IMR-90 (cell line): Measurements from ENCODE around the gene ZNF574. TPM values are rescaled to one million over a fixed set of nuclear protein-coding genes. Genes with fewer than 3 reads are reported as not detected.

Experiments used
- ATAC-seq: fragments of 200-7000 bp; cut with Tn5 transposase; 2 replicates; pipeline ENCODE4 v1.9.1; 2020; ENCODE audit warnings: low read depth, mild to moderate bottlenecking, moderate library complexity
- BruUV-seq: library from RNA; stranded (reverse); fragments of 400-500 nt; replicated peaks from 2 replicates; lab custom pipeline; 2021; lab: Mats Ljungman, UMichigan
- CTCF ChIA-PET: fragments of 300-600 bp; formaldehyde crosslinking; extraction: SDS; loops from one replicate; lab custom pipeline; 2021; ENCODE audit warnings: antibody characterized with exemption; lab: Yijun Ruan, JAX
- POLR2A ChIA-PET: fragments of 300-600 bp; sonication (Branson Sonifier 250); formaldehyde crosslinking; loops from one replicate; lab custom pipeline; 2022; ENCODE audit warnings: antibody characterized with exemption; ENCODE audit not compliant: unreplicated experiment; lab: Charles Lee
- DNase-seq: peaks from one replicate; pipeline ENCODE4 v3.0.0; 2013
- H2AFZ ChIP-seq: replicated peaks from 2 replicates; pipeline ENCODE3; 2013; ENCODE audit warnings: low read length, mild to moderate bottlenecking; ENCODE audit not compliant: poor library complexity
- H2AK5ac ChIP-seq: 2 replicates; pipeline ENCODE4 v1.6.1; 2013; ENCODE audit warnings: low read depth, low read length, inconsistent platforms
- H2AK9ac ChIP-seq: replicated peaks from 2 replicates; pipeline ENCODE3; 2013; ENCODE audit warnings: mild to moderate bottlenecking, low read depth, low read length, moderate library complexity; ENCODE audit not compliant: poor library complexity
- H2BK120ac ChIP-seq: 2 replicates; pipeline ENCODE4 v1.6.1; 2013; ENCODE audit warnings: low read depth, low read length, inconsistent platforms
- H2BK15ac ChIP-seq: 3 replicates; pipeline ENCODE4 v1.6.1; 2013; ENCODE audit warnings: low read depth, low read length, inconsistent platforms
- H2BK20ac ChIP-seq: 2 replicates; pipeline ENCODE4 v1.6.1; 2013; ENCODE audit warnings: low read depth, mild to moderate bottlenecking, inconsistent platforms, low read length, moderate library complexity
- H2BK5ac ChIP-seq: 2 replicates; pipeline ENCODE4 v1.6.1; 2013; ENCODE audit warnings: mild to moderate bottlenecking, low read depth, low read length, inconsistent platforms; ENCODE audit not compliant: poor library complexity, severe bottlenecking
- H3K14ac ChIP-seq: replicated peaks from 2 replicates; pipeline ENCODE4 v1.6.1; 2013; ENCODE audit warnings: low read depth, low read length, inconsistent platforms
- H3K18ac ChIP-seq: 2 replicates; pipeline ENCODE4 v1.6.1; 2013; ENCODE audit warnings: low read depth, low read length, control low read depth
- H3K23ac ChIP-seq: 2 replicates; pipeline ENCODE4 v1.6.1; 2013; ENCODE audit warnings: low read depth, low read length, inconsistent platforms
- H3K27ac ChIP-seq: 2 replicates; pipeline ENCODE4 v1.5.1; 2013; ENCODE audit warnings: mild to moderate bottlenecking, control low read depth, low read length; ENCODE audit not compliant: insufficient read depth
- H3K27me3 ChIP-seq: 2 replicates; pipeline ENCODE4 v1.6.1; 2013; ENCODE audit warnings: low read length; ENCODE audit not compliant: control insufficient read depth, insufficient read depth
- H3K36me3 ChIP-seq: 2 replicates; pipeline ENCODE4 v1.6.1; 2013; ENCODE audit warnings: low read length, mixed read lengths; ENCODE audit not compliant: control insufficient read depth, insufficient read depth
- H3K4ac ChIP-seq: 2 replicates; pipeline ENCODE4 v1.6.1; 2013; ENCODE audit warnings: low read depth, low read length, inconsistent platforms
- H3K4me1 ChIP-seq: 2 replicates; pipeline ENCODE4 v1.6.1; 2013; ENCODE audit warnings: low read length, mixed read lengths; ENCODE audit not compliant: control insufficient read depth, insufficient read depth
- H3K4me2 ChIP-seq: 2 replicates; pipeline ENCODE4 v1.6.1; 2013; ENCODE audit warnings: low read depth, mild to moderate bottlenecking, control low read depth, low read length, moderate library complexity
- H3K4me3 ChIP-seq: 2 replicates; pipeline ENCODE4 v1.5.1; 2013; ENCODE audit warnings: low read depth, mild to moderate bottlenecking, control low read depth, low read length, moderate library complexity; ENCODE audit not compliant: insufficient read depth
- H3K56ac ChIP-seq: 2 replicates; pipeline ENCODE4 v1.6.1; 2013; ENCODE audit warnings: low read length, inconsistent platforms; ENCODE audit not compliant: insufficient read depth; ENCODE audit errors: extremely low read depth
- H3K79me1 ChIP-seq, 2 experiments: 2 replicates each; pipeline ENCODE4 v1.6.1; 2013; ENCODE audit warnings: low read length in 2 of 2, inconsistent platforms in 1 of 2, low read depth in 1 of 2
- H3K9ac ChIP-seq: 2 replicates; pipeline ENCODE4 v1.6.1; 2013; ENCODE audit warnings: low read depth, low read length, control low read depth
- H3K9me1 ChIP-seq: 2 replicates; pipeline ENCODE4 v1.6.1; 2013; ENCODE audit warnings: low read length, inconsistent platforms; ENCODE audit not compliant: insufficient read depth
- H3K9me3 ChIP-seq: 2 replicates; pipeline ENCODE4 v1.6.1; 2013; ENCODE audit warnings: low read length; ENCODE audit not compliant: control insufficient read depth, insufficient read depth
- H4K20me1 ChIP-seq: 2 replicates; pipeline ENCODE4 v1.6.1; 2013; ENCODE audit warnings: low read length, inconsistent platforms; ENCODE audit not compliant: insufficient read depth
- H4K5ac ChIP-seq: 2 replicates; pipeline ENCODE4 v1.6.1; 2013; ENCODE audit warnings: mild to moderate bottlenecking, low read depth, low read length, control low read depth
- H4K8ac ChIP-seq, 2 experiments: 2 replicates each; pipeline ENCODE4 v1.6.1; 2013; ENCODE audit warnings: low read depth in 2 of 2, low read length in 2 of 2, control low read depth in 1 of 2, inconsistent platforms in 1 of 2
- H4K91ac ChIP-seq: 2 replicates; pipeline ENCODE4 v1.6.1; 2013; ENCODE audit warnings: low read depth, low read length, inconsistent platforms; ENCODE audit not compliant: insufficient read depth
- FOS ChIP-seq: fragments of 150-350 bp; IDR thresholded peaks from 2 replicates; pipeline ENCODE4 v1.6.1; 2016; ENCODE audit warnings: low read depth, low read length
- RCOR1 ChIP-seq: IDR thresholded peaks from 2 replicates; pipeline ENCODE4 v1.6.1; 2012; ENCODE audit warnings: mild to moderate bottlenecking, low read length, improper control_type of control experiment; ENCODE audit not compliant: insufficient replicate concordance
- RFX5 ChIP-seq: IDR thresholded peaks from 2 replicates; pipeline ENCODE4 v1.8.0; 2012; ENCODE audit warnings: low read depth, mild to moderate bottlenecking, low read length, moderate library complexity
- WGBS, 2 experiments: methylation state at CpG; one replicate each; pipeline versions ENCODE4 v1.1.5 to v1.1.7; 2013; ENCODE audit warnings: missing lambda C conversion rate in 2 of 2; ENCODE audit not compliant: insufficient read length in 1 of 2; ENCODE audit errors: extremely low coverage in 2 of 2; 5-methylcytosine and 5-hydroxymethylcytosine counted together
- dilution Hi-C: fragments of 300-500 bp; cut with HindIII; formaldehyde crosslinking; loops from one replicate; pipeline ENCODE4 v1.14.3; 2018; ENCODE audit warnings: low sequenced_read_pairs; ENCODE audit not compliant: unreplicated experiment
- in situ Hi-C: fragments of 300-500 bp; cut with MboI; formaldehyde crosslinking; loops from 3 replicates; pipeline ENCODE4 v1.14.3; 2019; ENCODE audit warnings: low sequenced_read_pairs, inconsistent platforms, mixed read lengths
- intact Hi-C: fragments of 100-400 bp; cut with micrococcal nuclease; formaldehyde crosslinking; loops from 2 replicates; pipeline ENCODE4 v1.10.0; 2022
- polyA plus RNA-seq, 3 experiments: library from polyadenylated mRNA; depleted of rRNA; stranded (reverse); fragments of >200 nt; gene quantifications; 2 replicates each; pipeline ENCODE4 v1.2.3, GENCODE V29; 2012; ENCODE audit warnings: low replicate concordance in 1 of 3
- total RNA-seq: library from RNA; depleted of rRNA; stranded (reverse); fragments of >200 nt; gene quantifications from 2 replicates; pipeline ENCODE4 v1.2.3, GENCODE V29; 2012

The ZNF574 gene
- total and polyA plus RNA-seq, 2 of the 4 experiments (the other 2 are of a cell fraction) = 8.1 to 14.1 TPM

DNA sequence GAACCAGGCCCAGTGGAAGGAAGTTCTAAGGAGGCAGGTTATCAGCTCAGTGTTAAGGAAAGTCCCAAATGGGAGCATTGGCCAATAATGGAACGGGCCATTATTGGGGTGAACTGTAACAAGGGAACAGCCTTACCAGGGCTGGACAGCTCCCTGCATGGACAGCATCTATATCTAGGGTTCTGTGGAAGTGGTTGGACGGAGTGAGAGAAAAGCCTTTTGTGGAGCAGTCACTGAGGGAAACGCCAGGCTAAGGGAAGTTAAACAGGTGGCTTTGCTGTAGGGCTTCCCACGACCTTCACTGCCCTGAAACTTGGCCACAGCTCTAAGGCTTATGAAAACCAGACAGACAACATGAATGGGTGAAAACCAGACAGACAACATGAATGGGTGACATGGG lies 39.3 kb downstream of the ZNF574 start:
- Histone ChIP-seq H2BK20ac (peak overlapping the region; percentile 31; the same call in 1 of the 2 replicates), H4K20me1 (no peaks in the 10 kb centered on the region), H2AK5ac (peak overlapping the region; percentile 48; the same call in 1 of the 2 replicates), H3K36me3 (no peaks in the 10 kb centered on the region), H4K8ac (no peak overlapping the region), H3K18ac (no peak overlapping the region), H3K23ac (no peak overlapping the region), H3K4ac (no peak overlapping the region), H3K9ac (no peak overlapping the region), H3K27ac (no peak overlapping the region; the same call in 1 of the 2 replicates), H3K4me2 (no peak overlapping the region), H3K9me3 (no peaks in the 10 kb centered on the region), H3K14ac (peak overlapping the region; percentile 20; the same call in 1 of the 2 replicates), H4K91ac (0 out of 2 replicates have a peak overlapping the region, but pooled peaks have one; percentile 48), H3K27me3 (no peaks in the 10 kb centered on the region), H2AK9ac (peak overlapping the region; percentile 19), H3K4me1 (peaks cover 21% of the 10 kb centered on the region), H3K56ac (no peak overlapping the region), H2BK5ac (no peak overlapping the region), H3K9me1 (peaks cover 31% of the 10 kb centered on the region), H4K5ac (no peak overlapping the region), H3K79me1 (peaks cover 3 to 22% of the 10 kb centered on the region in 2 experiments; a peak in 3 of 4 replicates), H2BK120ac (peak overlapping the region; percentile 33), H3K4me3 (no peak overlapping the region), H2AFZ (no peak overlapping the region), H2BK15ac (peak overlapping the region; percentile 59; the same call in 2 of the 3 replicates)
- intact Hi-C loops (no loop called here), in situ Hi-C loops (loop anchor here (10.0 kb wide), 1 partner anchor 280 kb away; the partner anchor contains the start of gene CNFN), dilution Hi-C loops (no loop called here)
- no peak for TF ChIP-seq RFX5
- TF ChIP-seq FOS = no peak
- TF ChIP-seq RCOR1 = peak; percentile 83
- ATAC-seq = peak; percentile 19; the same call in 1 of the 2 replicates
- no TSS peak for BruUV-seq
- peak; percentile 68 for DNase-seq
- POLR2A ChIA-PET = no interaction called here
- 50% methylated on average over 4 of the region's 4 CpGs; no CpG with 5 or more reads in 1 of the 2 experiments for WGBS, 2 experiments
- CTCF ChIA-PET = interaction anchor here (0.6 kb wide), 1 partner anchor 34 kb away, joined by 3 read pairs; no protein-coding TSS in a partner anchor
